GM12891 (cell line): ENCODE measurements around the gene VTN.

Experiments
- DNase-seq: peaks from one replicate; pipeline ENCODE4 v3.0.0; 2011; ENCODE audit warnings: low spot score; ENCODE audit not compliant: insufficient read length
- FAIRE-seq: peaks from 2 replicates; lab custom pipeline; 2011; peaks lifted over from hg19 to GRCh38; lab: Jason Lieb, UNC
- PAX5 ChIP-seq: IDR thresholded peaks from 2 replicates; pipeline ENCODE4 v1.6.1; 2011; ENCODE audit warnings: low read length, moderate library complexity, mild to moderate bottlenecking; ENCODE audit not compliant: insufficient read depth, severe bottlenecking
- POLR2A ChIP-seq: IDR thresholded peaks from 2 replicates; pipeline ENCODE4 v1.6.1; 2011; ENCODE audit warnings: low read depth, low read length, control low read depth
- POLR2AphosphoS5 ChIP-seq: IDR thresholded peaks from 2 replicates; pipeline ENCODE4 v1.6.1; 2011; ENCODE audit warnings: low read depth, low read length, control low read depth
- POU2F2 ChIP-seq: IDR thresholded peaks from 2 replicates; pipeline ENCODE4 v1.6.1; 2011; ENCODE audit warnings: low read depth, mild to moderate bottlenecking, control low read depth, low read length, moderate library complexity
- SPI1 ChIP-seq: IDR thresholded peaks from 2 replicates; pipeline ENCODE4 v1.6.1; 2011; ENCODE audit warnings: low read depth, low read length, control low read depth
- TAF1 ChIP-seq: IDR thresholded peaks from 2 replicates; pipeline ENCODE4 v1.6.1; 2011; ENCODE audit warnings: low read depth, low read length, control low read depth

The VTN gene

GRCh38 chr17:28334666-28335200, 35.4 kb downstream of the VTN start:
- TF ChIP-seq POLR2A (no peak), POU2F2 (no peak), POLR2AphosphoS5 (no peak), SPI1 (no peak), TAF1 (no peak), PAX5 (no peak)
- DNase-seq = no peak

DNA sequence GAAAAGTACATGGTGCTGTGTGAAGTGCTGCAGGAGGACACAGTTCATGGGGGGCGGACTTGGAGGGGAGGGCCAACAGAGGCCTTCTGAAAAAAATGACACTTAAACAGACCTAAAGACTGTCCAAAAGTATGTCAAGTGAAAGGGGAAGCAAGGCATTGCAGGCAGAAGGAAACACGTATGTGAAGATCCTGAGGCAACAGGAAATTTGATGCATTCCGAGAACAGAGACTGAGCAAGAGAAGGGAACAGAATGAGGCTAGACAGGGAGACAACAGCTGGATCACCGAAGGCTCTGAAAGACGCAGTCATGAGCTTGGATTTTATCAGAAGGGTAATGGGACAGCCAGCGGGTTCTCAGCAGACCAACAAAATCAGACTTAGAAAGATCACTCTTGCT, 35.9 kb downstream of the VTN start:
- no peak for TF ChIP-seq POU2F2
- TF ChIP-seq POLR2A = no peak
- TF ChIP-seq TAF1 = no peak
- TF ChIP-seq SPI1 = no peak
- no peak for TF ChIP-seq POLR2AphosphoS5
- TF ChIP-seq PAX5 = no peak
- FAIRE-seq (no peak), DNase-seq (no peak)

More at GRCh38 chr17:28334666-28335200, 35.4 kb downstream of the VTN start:
- FAIRE-seq = no peak

DNA sequence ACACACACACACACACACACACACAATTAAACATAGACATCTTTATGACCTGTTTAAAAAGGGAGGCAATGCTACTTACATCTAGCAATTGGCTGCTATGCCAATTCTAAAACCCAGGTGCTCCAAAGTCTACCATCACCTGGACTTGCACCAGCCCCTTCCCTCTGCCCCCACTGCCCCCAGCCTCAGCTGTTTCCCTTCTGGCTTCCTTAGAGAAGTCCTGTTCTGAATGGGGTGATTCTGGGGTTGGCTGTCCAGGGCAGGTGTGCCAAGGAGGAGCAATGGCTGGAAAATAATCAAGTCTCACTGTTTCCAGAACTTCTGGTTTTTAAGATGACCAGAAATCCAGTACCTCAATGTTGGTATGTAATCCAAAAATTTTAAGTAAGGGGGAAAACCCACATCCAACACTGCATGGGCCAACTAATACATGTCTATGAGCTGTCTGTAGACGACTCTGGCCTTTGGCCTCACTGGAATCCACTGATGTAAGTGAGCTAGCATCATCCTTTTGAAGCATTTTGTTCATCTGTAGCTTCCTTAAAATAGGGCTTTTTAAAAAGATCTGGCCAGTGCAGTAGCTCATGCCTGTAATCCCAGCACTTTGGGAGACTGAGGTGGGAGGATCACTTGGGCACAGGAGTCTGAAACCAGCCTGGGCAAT, 36.9 kb downstream of the VTN start:
- TF ChIP-seq POLR2AphosphoS5 (no peak), TAF1 (no peak)
- DNase-seq (no peak), FAIRE-seq (no peak)

- FAIRE-seq (no peak), DNase-seq (no peak)
- TF ChIP-seq POLR2AphosphoS5 = no peak
- no peak for TF ChIP-seq TAF1
- TF ChIP-seq POU2F2 = no peak
- no peak for TF ChIP-seq POLR2A
- no peak for TF ChIP-seq PAX5
- no peak for TF ChIP-seq SPI1
These were observed 38.2 kb downstream of the VTN start for GRCh38 chr17:28331891-28332420.

GRCh38 chr17:28330671-28331070, 39.4 kb downstream of the VTN start:
- no peak for DNase-seq
- no peak for FAIRE-seq
- no peak for TF ChIP-seq TAF1

GRCh38 chr17:28328325-28328724, 41.8 kb downstream of the VTN start:
- DNase-seq = no peak
- FAIRE-seq = no peak
- no peak for TF ChIP-seq TAF1
- TF ChIP-seq POLR2AphosphoS5 = no peak
- TF ChIP-seq PAX5 = no peak
- no peak for TF ChIP-seq POU2F2
- no peak for TF ChIP-seq SPI1
- TF ChIP-seq POLR2A = no peak

- no peak for TF ChIP-seq POLR2AphosphoS5
- TF ChIP-seq POLR2A = no peak
- TF ChIP-seq TAF1 = no peak
- no peak for TF ChIP-seq SPI1
- no peak for TF ChIP-seq POU2F2
- no peak for TF ChIP-seq PAX5
- DNase-seq (no peak), FAIRE-seq (no peak)
These were observed 42.4 kb downstream of the VTN start for GRCh38 chr17:28327709-28328108.

DNA sequence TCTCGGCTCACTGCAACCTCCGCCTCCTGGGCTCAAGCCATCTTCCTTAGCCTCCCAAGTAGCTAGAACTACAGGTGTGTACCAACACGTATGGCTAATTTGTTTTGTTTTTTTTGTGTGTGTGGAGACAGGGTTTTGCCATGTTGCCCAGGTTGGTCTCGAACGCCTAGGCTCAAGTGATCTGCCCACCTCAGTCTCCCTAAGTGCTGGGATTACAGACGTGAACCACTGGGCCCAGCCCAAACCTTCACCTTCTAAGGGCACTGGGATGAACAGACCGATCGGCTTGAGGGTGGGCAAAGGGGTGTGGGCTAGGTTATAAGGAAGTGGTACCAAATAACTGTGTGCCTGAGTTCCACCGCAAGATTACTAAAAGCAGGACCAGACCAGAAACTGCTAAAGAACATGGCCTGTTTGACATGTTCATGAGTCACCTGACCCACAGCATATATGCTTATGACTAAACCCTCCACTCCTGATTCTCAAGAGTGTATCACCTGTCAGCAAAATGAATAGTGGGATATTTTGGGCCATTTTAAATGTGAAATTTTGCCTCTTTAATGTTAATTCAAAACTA, 43.0 kb downstream of the VTN start:
- no peak for DNase-seq
- FAIRE-seq = peak; percentile 80

GRCh38 chr17:28326114-28326513, 44.0 kb downstream of the VTN start:
- DNase-seq (no peak), FAIRE-seq (no peak)
- TF ChIP-seq TAF1 (no peak), POU2F2 (no peak), PAX5 (no peak), POLR2AphosphoS5 (no peak), SPI1 (no peak), POLR2A (no peak)

More for the DNA sequence above, 43.0 kb downstream of the VTN start:
- no peak for TF ChIP-seq POLR2A
- TF ChIP-seq PAX5 = no peak
- TF ChIP-seq POU2F2 = no peak
- peak; percentile 87 for TF ChIP-seq SPI1

GRCh38 chr17:28325211-28325610, 44.9 kb downstream of the VTN start:
- FAIRE-seq = no peak
- no peak for TF ChIP-seq SPI1
- no peak for TF ChIP-seq PAX5
- TF ChIP-seq POLR2AphosphoS5 = no peak
- TF ChIP-seq POU2F2 = no peak
- TF ChIP-seq POLR2A = no peak
- TF ChIP-seq TAF1 = no peak
- DNase-seq = no peak

GRCh38 chr17:28324781-28325180, 45.3 kb downstream of the VTN start:
- DNase-seq (no peak), FAIRE-seq (no peak)
- TF ChIP-seq POLR2A (no peak), TAF1 (no peak), POU2F2 (no peak), POLR2AphosphoS5 (no peak), PAX5 (no peak), SPI1 (no peak)
